Body of pancreas (tissue), 4 donors: ENCODE results near the gene TOMT.

Experiments
- POLR2A ChIP-seq, 3 donors: fragments of 450-650 bp; IDR thresholded peaks; one replicate each; pipeline ENCODE4 v1.6.1; 2016; ENCODE audit warnings: antibody characterized with exemption in 3 of 3, mild to moderate bottlenecking in 2 of 3
- TF ChIP-seq, protein P1 (sequence below), 7 experiments: fragments of 450-650 bp in 4 of 7; fragments of 200-600 bp in 3 of 7; sonication (generic) in 3 of 7; IDR thresholded peaks; one replicate each; pipeline ENCODE4 v1.5.1; 2016 to 2019; ENCODE audit warnings: antibody characterized with exemption in 7 of 7

GRCh38 chr11:72081184-72081644 is 24.5 kb upstream of the TOMT start:
- TF ChIP-seq POLR2A (IDR thresholded peaks at IDR 0.05) = no peak
- TF ChIP-seq, protein P1, sequence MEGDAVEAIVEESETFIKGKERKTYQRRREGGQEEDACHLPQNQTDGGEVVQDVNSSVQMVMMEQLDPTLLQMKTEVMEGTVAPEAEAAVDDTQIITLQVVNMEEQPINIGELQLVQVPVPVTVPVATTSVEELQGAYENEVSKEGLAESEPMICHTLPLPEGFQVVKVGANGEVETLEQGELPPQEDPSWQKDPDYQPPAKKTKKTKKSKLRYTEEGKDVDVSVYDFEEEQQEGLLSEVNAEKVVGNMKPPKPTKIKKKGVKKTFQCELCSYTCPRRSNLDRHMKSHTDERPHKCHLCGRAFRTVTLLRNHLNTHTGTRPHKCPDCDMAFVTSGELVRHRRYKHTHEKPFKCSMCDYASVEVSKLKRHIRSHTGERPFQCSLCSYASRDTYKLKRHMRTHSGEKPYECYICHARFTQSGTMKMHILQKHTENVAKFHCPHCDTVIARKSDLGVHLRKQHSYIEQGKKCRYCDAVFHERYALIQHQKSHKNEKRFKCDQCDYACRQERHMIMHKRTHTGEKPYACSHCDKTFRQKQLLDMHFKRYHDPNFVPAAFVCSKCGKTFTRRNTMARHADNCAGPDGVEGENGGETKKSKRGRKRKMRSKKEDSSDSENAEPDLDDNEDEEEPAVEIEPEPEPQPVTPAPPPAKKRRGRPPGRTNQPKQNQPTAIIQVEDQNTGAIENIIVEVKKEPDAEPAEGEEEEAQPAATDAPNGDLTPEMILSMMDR (IDR thresholded peaks at IDR 0.05) = no peak
